ENCODE data around the gene ABHD16A.
A peak's percentile ranks its signal among the peaks of the same experiment; 100 is the strongest.

The ABHD16A gene

GRCh38 chr6:31702819-31703716 lies at the start of gene ABHD16A:
Gene ABHD16A (minus strand): TSS chr6:31703324. CDS start chr6:31703281, 43 bp downstream.
- DNase-seq: peak; percentile 98

GRCh38 chr6:31752739-31753319 lies 49.7 kb upstream of the ABHD16A start:
- peak; percentile 71 for DNase-seq

GRCh38 chr6:31750411-31751022 lies 47.4 kb upstream of the ABHD16A start:
- no peak for DNase-seq

DNA sequence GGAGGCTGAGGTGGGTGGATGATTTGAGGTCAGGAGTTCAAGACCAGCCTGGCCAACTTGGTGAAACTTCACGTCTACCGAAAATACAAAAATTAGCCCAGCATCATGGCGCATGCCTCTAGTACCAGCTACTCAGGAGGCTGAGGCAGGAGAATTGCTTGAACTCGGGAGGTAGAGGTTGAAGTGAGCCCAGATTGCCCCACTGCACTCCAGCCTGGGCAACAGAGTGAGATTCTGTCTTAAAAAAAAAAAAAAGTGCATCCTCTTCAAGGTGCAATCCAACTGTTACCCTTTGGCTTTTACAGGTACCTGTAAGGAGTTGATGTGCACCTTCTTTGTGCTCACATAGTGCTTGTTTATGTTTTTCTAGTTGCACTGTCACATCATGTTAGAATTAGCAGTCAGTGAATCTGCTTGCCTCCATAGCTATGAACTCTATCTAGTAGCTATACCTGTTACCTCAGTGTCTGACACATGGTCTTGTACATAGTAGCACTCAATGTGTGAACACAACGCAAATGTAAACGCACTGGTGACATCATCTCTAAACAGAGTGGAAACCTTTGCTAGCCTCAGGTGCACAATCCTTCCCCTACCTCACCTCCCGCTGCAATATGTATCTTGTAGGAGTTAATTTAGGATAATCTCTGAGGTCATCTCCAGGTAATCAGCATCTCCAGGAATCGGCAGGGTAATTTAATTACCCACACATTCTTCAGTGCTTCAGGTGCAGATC lies 46.3 kb upstream of the ABHD16A start:
- DNase-seq: no peak

DNA sequence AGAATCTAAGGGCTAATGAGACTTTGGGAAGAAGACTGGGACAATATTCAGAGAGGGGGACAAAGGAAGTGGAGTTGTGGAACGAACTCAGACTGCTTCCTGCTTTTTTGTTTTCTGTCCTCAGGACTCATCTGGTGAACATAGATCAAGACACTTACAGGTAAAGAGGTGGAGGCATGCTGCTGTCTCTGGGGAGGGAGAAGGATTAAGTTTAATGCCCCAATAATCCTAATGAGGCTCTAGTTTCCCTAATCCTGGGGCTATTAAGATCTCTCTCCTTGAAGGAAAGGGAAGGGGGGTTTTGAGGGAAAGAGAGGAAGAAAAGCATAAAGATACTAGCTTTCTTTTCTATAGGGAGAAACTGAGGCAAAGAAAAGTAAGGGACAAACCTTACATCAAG lies 41.3 kb upstream of the ABHD16A start:
- no peak for DNase-seq

DNA sequence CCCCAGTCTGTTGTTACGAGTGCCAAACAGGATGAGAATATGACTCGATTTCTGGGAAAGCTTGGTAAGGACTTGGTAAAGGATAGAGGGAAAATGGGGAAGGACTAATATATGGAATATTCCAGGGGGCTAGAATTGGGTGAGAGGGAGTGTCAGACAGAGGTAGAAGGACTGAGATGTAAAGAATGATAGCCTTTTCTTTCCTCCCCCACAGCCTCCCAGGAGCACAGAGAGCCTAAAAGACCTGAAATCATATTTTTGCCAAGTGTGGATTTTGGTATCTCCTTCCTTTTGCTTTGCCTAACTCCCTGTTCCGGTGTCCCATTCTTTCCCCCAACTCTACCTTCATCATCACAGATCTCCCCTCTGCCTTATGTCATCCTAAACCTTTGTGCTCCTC lies 39.8 kb upstream of the ABHD16A start:
- no peak for DNase-seq

DNA sequence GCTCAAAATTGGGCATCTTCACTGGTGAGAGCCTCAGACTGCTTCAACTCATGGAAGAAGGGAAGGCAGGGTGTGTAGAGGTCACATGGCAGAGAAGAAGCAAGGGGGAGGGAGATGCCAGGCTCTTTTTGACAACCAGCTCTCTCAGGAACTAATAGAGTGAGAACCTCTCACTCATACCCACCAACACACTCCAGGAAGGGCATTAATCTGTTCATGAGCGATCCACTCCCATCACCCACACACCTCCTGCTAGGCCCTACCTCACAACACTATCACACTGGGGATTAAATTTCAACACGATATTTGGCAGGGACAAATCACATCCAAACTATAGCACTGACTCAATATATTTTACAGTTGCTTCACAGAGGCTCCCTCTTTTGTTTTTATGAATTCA lies 38.7 kb upstream of the ABHD16A start:
- DNase-seq: no peak

GRCh38 chr6:31740397-31741223 lies 37.5 kb upstream of the ABHD16A start:
- no peak for DNase-seq

- DNase-seq: peak; percentile 99
Observed at GRCh38 chr6:31739639-31740396, 36.7 kb upstream of the ABHD16A start, which contains the start of gene MSH5. Gene MSH5 (plus strand): TSS chr6:31740005. CDS start chr6:31740467, 462 bp downstream.

- peak; percentile 81 for DNase-seq
Observed at GRCh38 chr6:31737991-31738979, 35.2 kb upstream of the ABHD16A start.

GRCh38 chr6:31737315-31737990 lies 34.3 kb upstream of the ABHD16A start:
- no peak for DNase-seq

- DNase-seq: no peak
Observed at GRCh38 chr6:31736768-31737314, 33.7 kb upstream of the ABHD16A start.

GRCh38 chr6:31736021-31736767 lies 33.1 kb upstream of the ABHD16A start, which contains the start of gene CLIC1:
Gene CLIC1 (minus strand): TSS chr6:31736530. CDS start chr6:31736300, 230 bp downstream.
- DNase-seq: peak; percentile 84

DNA sequence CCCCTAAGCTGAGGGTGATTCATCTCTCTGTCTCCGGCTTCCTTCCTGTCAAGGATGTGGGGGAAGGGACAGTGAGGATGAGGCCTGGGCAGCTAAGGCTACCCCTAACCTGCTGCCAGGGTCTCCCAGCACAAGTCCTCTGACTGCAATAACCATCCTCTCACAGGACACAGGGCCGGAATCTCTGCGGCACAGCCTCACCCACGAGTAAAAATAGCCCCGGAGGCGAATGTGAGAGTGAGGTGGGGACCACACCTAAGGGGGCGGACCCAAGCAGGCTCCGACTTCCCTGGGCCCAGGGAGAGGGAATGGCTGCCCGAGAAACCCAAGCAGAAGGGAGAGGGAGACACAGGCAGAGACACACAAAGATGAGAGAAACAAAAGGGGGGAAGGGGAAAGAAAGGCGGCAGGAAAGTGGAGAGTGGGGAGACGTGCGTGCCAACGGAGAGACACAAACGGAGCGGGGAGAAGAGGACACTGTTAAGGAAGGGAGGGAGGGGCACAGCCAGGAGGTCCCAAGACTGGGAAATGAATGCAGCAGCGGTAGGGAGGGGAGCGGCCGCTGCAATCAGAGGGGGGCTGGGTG lies 31.8 kb upstream of the ABHD16A start:
- peak; percentile 75 for DNase-seq

DNA sequence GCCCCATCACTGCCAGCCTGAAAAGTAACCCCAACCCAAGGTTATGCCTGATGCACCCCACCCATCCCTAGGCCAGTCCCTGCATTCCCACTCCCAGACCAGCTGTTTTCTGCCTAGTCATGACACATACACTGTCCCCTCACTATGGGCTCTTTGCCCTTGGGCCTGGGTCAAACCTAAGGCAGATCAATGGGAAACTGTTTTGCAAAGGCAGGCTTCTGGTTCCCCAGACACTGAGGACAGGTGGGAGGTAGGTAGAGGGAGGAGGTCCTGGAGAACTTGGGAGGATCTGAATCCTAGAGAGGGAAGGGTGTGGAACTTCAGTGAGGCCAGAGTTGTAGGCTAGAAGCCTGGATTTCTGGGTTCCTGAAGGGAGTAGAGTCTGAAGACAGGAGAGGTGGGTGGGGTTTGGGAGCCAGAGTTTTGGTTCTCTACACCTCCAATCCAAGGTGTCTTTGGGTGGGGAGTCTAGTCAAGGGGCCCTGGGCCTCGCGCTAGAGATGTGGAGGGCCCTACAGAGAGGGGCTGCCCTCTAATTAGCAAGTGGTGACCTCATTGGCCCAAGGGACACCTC lies 31.2 kb upstream of the ABHD16A start:
- DNase-seq: no peak

GRCh38 chr6:31733734-31734133 lies 30.6 kb upstream of the ABHD16A start:
- no peak for DNase-seq

DNA sequence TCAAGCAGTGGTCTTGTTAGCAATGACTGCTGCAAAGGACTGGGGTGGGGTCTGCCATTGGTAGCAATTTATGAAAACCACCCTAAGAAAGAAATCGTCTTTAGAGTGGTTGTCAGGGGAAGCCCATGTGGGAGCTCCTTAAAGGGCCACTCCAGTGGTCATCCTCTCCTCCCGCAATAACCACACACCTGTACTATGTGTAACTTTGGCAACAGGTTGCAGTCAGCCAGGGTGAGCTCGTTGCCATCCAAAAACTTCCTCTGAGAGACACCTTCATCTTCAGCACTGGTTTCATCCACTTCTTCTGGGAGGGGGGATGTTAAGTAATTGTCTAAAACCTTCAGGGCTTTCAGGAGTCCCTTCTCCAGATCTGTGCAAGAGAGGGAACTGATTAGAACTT lies 28.9 kb upstream of the ABHD16A start:
- no peak for DNase-seq

All from fibroblast of upper back skin (primary cell).